HL-60 (cell line): ENCODE data around the gene CPLANE1.

Source experiments
- DNase-seq, 2 experiments: peaks; one replicate each; pipeline ENCODE4 v3.0.0-alpha.2; 2010 to 2020; ENCODE audit warnings: low read depth in 1 of 2, low spot score in 1 of 2
- H3K27ac ChIP-seq: fragments of 250-450 bp; sonication (Bioruptor Pico); replicated peaks from 2 replicates; pipeline ENCODE4 v1.5.1; 2020; ENCODE audit warnings: mild to moderate bottlenecking, moderate library complexity
- H3K27me3 ChIP-seq: fragments of 250-450 bp; sonication (Bioruptor Pico); 2 replicates; pipeline ENCODE4 v1.5.1; 2021; ENCODE audit warnings: mild to moderate bottlenecking, moderate library complexity; ENCODE audit not compliant: insufficient read depth, poor library complexity, severe bottlenecking
- H3K4me3 ChIP-seq: replicated peaks from 2 replicates; pipeline ENCODE4 v1.5.1; 2011; ENCODE audit warnings: mild to moderate bottlenecking, control low read depth, low read length; ENCODE audit not compliant: insufficient read depth
- GABPA ChIP-seq: IDR thresholded peaks from 2 replicates; pipeline ENCODE4 v1.6.1; 2012; ENCODE audit warnings: low read depth
- POLR2AphosphoS5 ChIP-seq: IDR thresholded peaks from 2 replicates; pipeline ENCODE4 v1.6.1; 2012; ENCODE audit warnings: low read depth
- SPI1 ChIP-seq: IDR thresholded peaks from 2 replicates; pipeline ENCODE4 v1.6.1; 2012; ENCODE audit warnings: low read depth, mild to moderate bottlenecking, borderline replicate concordance
- TF ChIP-seq, protein P1 (sequence below): IDR thresholded peaks from one replicate; pipeline ENCODE4 v1.5.1; 2011; ENCODE audit warnings: low read length, control low read depth, inconsistent platforms; ENCODE audit not compliant: insufficient read depth
- TF ChIP-seq, protein P2 (sequence below): IDR thresholded peaks from 2 replicates; pipeline ENCODE4 v1.6.1; 2012; ENCODE audit warnings: low read depth; ENCODE audit not compliant: insufficient replicate concordance

CPLANE1 gene

DNA sequence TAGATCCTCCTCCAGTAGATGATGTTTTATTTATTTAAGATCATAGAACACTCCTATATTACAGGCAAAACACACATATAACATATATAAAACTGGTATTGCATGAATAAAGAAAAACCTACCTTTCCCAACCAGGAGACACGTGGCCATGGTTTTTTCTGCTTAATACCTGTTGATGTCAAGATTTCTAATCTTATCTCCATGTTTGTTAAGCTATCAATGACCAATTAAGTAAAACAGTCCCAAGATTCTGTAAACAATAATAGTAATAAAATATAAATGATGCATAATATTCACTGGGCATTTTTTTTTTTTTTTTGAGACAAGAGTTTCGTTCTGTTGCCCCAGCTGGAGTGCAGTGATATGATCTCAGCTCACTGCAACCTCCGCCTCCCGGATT, 1.7 kb downstream of the CPLANE1 start:
- Histone ChIP-seq H3K27ac (no peak overlapping the region), H3K27me3 (no peaks in the 10 kb centered on the region), H3K4me3 (no peak overlapping the region)
- no peak for DNase-seq
- no peak for TF ChIP-seq SPI1

DNA sequence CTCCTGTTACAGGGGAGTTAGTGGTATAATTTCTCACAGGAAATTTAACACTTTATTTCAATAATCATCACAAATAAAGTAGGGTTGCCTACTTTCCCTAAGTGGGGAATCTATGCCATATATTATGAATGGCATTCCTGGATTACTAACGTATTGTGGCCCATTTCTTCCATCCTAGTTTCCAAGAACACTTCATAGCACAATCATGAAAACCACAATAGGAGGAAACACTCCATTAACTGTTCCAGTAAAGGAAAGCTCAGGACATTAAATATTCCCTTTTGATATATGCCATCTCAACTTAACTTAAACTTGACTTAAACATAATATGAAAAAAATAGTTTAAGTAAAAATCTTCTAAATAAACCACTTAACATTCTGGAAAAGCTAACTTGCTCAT, 2.1 kb downstream of the CPLANE1 start:
- Histone ChIP-seq H3K27ac (no peak overlapping the region), H3K4me3 (no peak overlapping the region), H3K27me3 (no peaks in the 10 kb centered on the region)
- TF ChIP-seq, protein P1, sequence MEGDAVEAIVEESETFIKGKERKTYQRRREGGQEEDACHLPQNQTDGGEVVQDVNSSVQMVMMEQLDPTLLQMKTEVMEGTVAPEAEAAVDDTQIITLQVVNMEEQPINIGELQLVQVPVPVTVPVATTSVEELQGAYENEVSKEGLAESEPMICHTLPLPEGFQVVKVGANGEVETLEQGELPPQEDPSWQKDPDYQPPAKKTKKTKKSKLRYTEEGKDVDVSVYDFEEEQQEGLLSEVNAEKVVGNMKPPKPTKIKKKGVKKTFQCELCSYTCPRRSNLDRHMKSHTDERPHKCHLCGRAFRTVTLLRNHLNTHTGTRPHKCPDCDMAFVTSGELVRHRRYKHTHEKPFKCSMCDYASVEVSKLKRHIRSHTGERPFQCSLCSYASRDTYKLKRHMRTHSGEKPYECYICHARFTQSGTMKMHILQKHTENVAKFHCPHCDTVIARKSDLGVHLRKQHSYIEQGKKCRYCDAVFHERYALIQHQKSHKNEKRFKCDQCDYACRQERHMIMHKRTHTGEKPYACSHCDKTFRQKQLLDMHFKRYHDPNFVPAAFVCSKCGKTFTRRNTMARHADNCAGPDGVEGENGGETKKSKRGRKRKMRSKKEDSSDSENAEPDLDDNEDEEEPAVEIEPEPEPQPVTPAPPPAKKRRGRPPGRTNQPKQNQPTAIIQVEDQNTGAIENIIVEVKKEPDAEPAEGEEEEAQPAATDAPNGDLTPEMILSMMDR, result no peak
- TF ChIP-seq SPI1 (no peak), POLR2AphosphoS5 (no peak), GABPA (no peak)
- TF ChIP-seq, protein P2, sequence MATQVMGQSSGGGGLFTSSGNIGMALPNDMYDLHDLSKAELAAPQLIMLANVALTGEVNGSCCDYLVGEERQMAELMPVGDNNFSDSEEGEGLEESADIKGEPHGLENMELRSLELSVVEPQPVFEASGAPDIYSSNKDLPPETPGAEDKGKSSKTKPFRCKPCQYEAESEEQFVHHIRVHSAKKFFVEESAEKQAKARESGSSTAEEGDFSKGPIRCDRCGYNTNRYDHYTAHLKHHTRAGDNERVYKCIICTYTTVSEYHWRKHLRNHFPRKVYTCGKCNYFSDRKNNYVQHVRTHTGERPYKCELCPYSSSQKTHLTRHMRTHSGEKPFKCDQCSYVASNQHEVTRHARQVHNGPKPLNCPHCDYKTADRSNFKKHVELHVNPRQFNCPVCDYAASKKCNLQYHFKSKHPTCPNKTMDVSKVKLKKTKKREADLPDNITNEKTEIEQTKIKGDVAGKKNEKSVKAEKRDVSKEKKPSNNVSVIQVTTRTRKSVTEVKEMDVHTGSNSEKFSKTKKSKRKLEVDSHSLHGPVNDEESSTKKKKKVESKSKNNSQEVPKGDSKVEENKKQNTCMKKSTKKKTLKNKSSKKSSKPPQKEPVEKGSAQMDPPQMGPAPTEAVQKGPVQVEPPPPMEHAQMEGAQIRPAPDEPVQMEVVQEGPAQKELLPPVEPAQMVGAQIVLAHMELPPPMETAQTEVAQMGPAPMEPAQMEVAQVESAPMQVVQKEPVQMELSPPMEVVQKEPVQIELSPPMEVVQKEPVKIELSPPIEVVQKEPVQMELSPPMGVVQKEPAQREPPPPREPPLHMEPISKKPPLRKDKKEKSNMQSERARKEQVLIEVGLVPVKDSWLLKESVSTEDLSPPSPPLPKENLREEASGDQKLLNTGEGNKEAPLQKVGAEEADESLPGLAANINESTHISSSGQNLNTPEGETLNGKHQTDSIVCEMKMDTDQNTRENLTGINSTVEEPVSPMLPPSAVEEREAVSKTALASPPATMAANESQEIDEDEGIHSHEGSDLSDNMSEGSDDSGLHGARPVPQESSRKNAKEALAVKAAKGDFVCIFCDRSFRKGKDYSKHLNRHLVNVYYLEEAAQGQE, result no peak
- no peak for DNase-seq

DNA sequence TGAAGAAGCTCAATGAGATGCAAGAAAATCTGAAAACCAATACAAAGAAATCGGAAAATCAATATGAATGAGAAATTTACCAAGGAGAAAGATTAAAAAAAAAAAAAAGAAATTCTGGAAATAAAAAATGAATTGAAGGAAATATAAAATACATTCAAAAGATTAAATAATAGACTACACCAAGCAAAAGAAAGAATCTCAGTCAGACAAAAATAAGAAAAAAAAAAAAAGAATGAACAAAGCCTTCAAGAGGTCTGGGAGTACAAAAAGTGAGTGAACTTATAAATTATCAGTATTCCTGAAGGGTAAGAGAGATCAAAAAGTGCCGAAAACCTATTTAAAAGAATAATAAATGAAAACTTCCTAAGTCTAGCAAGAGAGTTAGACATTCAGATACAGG, 14.9 kb downstream of the CPLANE1 start:
- Histone ChIP-seq H3K27ac (no peak overlapping the region), H3K27me3 (no peaks in the 10 kb centered on the region), H3K4me3 (no peak overlapping the region)
- no peak for DNase-seq
- TF ChIP-seq GABPA, result no peak
- TF ChIP-seq, protein P1, result no peak
- no peak for TF ChIP-seq SPI1
- TF ChIP-seq, protein P2, result no peak
- TF ChIP-seq POLR2AphosphoS5, result no peak

DNA sequence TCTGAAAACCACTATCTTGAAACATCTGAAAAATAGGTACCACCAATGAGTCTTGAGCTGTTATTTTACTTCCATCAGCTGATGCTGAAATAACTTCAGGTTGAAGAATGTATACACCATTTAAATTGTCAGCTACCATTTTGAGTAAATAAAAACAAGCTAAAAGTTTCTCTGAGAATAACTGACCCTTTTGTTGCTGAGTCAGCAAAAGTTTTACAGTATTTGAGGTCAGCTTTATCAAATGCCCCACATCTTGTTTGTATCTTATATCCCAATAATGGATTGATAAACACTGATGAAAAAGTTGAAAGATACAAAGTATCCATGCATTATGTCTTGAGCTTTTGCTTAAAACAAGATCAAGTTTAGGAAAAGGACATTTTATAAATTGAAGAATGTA, 22.8 kb downstream of the CPLANE1 start:
- no peak overlapping the region for H3K4me3 ChIP-seq
- DNase-seq, result no peak
- H3K27ac ChIP-seq, result no peak overlapping the region
- TF ChIP-seq, protein P1, result no peak
- TF ChIP-seq POLR2AphosphoS5, result no peak
- TF ChIP-seq, protein P2, result no peak
- TF ChIP-seq GABPA, result no peak
- H3K27me3 ChIP-seq, result no peaks in the 10 kb centered on the region
